GOT3 (cell line): ENCODE data around the gene RIN3.

ENCODE experiments used
- DNase-seq: peaks from one replicate; lab custom pipeline; 2025; ENCODE audit warnings: mixed read lengths; lab: John Stamatoyannopoulos, UW

RIN3 gene

DNA sequence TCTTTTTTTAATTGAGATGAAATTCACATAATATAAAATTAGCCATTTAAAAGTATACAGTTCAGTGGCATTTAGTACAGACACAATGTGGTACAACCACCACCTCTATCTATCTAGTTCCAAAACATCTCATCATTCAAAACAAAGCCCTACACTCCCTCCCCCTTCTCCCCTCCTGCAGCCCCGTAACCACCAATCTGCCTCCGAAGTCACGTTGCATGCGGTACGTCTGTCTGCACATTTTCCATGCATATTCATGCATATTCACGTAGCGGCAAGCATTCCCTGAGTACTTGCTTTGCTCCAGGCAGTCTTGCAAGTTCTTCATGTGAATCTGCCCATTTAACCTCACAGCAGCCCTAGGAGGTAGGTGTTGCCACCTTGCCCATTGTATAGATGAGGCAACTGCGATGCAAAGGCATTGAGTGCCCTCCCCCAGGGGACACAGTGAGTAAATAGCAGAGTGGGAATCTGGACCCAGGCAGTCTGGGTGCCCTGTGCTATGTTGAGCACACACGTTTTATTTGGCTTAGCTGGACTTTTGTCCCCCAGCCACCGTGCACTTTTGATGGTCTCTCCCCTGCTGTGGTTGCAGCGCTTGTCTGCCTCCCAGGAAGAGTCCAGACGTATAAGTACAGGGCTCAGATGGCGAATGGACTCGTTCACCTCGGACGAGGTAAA is 43.4 kb downstream of the RIN3 start:
- no peak for DNase-seq

DNA sequence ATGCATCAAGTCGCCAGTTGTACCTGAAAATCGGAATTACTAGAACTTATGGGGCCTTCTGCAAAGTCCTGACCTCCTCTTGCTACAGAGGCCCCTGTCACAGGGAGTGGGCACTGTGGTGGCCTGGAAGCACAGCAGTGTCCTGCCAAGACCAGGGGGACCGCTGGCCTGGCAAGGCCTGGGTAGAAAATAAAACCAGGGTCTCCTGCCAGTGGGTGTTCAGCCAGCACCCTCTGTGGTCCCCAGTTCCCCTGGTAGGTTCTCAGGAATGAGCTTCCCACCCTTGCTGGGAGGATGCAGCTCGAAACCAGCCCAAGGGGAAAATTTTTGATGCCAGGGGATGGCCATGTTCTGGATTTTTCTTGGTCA is 43.9 kb downstream of the RIN3 start:
- no peak for DNase-seq

GRCh38 chr14:92558319-92558718 is 44.7 kb downstream of the RIN3 start:
- no peak for DNase-seq

GRCh38 chr14:92559486-92559885 is 45.9 kb downstream of the RIN3 start:
- no peak for DNase-seq

- DNase-seq = no peak
Observed at GRCh38 chr14:92560106-92560865, 46.7 kb downstream of the RIN3 start.

DNA sequence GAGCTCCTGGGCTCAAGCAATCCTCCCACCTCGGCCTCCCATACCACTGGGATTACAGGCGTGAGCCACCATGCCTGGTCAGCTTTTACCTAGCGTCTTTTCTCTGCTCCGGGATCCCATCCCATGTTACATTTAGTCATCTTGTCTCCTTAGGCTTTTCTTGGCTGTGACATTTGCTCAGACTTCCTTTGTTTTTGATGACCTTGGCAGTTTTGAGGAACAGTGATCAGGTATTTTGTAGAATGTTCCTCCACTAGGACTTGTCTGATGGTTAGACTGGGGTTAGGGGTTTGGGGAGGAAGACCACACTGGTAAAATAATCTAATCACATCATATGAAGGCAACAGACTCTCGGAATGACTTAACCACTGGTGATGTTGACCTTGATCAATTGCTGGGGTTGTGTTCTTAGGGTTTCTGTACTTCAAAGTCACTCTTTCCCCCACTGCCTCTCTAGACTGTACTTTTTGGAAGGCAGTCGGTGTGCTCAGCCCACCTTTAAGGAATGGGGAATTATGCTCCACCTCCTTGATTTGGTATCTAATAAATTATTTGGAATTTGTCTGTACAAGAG is 48.4 kb downstream of the RIN3 start:
- no peak for DNase-seq

- DNase-seq = no peak
Observed at GRCh38 chr14:92563359-92563758, 49.8 kb downstream of the RIN3 start.

DNA sequence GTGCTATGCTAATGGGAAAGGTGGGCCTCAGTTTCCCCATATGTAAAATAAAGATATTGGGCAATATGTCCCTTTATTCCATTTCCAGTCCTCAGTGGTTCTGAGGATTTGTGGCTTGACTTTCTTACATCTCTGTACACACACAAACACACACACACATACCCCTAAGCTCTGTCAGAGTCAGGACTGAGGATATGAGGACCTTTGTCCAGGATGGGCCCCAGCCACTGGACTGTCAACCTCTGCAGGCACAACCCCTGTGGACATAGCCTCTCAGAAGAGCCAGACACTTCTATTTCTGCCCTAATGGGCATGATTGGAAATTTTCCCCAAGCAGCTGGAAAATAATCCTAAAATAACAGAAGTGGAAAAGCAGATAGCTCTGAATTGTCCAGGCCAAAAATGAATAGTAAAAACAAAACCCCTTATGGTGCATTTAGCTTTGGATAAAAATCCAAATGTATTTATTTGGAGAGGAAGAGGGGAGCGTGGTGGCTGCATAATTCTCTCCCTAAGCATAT is 50.2 kb downstream of the RIN3 start:
- no peak for DNase-seq

DNA sequence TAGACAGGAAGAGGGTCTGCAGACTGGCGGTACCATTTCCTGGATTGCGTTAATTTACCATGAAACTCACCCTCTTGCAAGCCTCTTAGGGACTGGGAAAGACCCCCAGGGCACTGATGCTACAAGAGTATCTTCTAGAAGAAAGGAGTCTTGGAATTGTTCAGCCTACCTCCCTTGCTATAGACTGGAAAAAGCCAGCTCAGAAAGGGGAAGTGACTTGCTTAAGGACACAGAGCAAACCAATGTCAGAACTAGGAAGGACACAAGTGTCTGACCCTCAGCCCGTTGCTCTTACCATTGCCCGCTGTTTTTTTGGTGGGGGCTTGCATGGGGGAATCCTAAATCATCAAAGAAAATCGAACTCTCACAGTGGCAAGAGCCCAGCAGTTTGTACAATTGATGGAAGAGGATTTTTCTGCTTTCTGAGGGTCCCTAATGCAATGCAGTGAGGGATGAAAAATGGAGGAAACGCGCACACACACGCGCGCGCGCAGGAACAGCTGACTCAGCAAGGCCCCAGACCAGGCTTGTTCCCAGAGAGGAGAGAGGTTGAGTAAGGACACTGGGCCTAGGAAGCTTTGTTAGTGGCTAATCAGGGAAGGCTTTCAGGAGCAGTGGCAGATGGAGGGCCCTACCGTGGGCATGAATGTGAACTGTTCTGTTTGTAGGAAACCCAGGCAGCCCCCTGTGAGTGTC is 50.9 kb downstream of the RIN3 start:
- no peak for DNase-seq

- DNase-seq = no peak
Observed at GRCh38 chr14:92565040-92565717, 51.6 kb downstream of the RIN3 start.

DNA sequence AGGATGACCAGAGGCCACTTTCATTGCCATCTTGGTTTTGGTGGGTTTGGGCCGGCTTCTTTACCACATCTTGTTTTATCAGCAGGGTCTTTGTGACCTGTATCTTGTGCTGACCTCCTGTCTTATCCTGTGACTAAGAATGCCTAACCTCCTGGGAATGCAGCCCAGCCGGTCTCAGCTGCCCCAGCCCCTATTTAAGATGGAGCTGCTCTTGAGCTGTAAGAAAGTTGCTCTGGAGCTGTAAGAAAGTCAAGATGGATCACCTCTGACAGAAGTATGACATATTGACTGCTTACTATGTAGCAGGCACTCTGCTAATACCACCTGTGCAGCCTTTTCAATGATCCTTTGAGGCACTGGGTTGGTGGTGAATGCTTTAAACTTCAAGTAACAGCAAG is 52.1 kb downstream of the RIN3 start:
- no peak for DNase-seq

DNA sequence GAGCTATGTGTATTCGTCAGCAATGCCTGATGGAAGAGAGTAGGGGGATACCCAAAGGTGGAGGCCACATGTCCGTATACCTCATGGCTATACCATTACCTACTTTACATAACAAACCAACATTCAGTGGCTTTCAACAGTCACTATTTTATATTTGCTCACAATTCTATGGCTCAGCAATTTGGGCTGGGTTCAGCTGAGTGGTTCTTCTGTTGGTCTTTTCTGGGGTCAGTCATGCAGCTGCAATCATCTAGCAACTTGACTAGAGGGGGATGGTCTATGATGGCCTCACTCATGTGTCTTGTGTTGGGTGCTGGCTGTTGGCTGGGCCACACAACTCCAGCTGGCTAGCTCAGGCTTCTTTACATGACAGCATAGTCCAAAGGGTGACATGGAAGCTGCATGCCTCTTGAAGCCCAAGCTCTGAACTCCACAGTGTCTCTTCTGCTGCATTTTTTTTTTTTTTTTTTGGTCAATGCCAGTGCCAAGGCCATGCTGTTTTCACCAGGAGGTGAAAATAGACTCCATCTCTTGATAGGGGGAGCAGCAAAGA is 53.7 kb downstream of the RIN3 start:
- no peak for DNase-seq

- no peak for DNase-seq
Observed at GRCh38 chr14:92568621-92569479, 55.3 kb downstream of the RIN3 start.

DNA sequence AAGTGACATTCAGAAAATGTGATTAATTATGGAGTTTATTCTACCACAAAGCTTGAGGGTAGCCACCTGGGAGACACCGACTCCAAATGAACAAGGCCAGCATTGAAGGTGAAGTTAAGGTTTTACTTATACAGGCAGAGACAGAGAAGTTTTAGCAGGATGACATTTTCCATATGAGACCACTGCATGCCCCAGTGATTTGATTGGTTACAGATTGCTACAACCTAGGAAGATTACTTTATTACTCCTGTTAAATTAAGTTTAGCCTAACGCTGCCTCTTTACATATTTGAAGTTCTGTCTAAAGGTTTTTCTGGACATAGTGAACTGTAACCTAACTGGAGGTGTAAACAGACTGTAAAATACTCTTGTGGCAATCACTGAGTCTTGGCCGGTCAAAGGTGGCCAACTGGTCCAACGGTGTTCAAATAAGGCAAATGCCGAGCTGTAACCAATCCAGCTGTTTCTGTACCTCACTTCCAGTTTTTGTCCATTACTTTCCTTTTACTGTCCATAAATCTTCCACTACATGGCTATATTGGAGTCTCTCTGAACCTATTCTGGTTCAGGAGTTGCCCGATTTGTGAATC is 57.2 kb downstream of the RIN3 start:
- no peak for DNase-seq

DNA sequence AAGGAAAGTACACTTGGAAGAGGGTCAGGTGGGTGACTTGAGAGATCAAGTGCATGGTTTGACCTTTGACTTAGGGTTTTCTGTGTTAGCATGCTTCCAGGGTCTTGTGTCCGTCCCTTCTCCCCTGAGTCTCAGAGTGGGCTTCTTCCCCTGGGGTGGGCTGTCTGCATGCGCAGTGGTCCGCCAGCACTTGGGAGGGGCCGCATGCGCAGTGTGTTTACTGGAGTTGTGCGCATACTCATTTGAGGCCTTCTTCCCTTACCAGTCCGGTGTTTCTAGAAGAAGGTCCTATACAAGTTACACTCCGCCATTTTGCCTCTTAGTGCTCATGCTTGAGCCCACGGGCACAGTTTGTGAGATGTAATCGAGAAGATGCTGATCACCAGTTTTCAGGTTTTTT is 58.5 kb downstream of the RIN3 start:
- no peak for DNase-seq

GRCh38 chr14:92573761-92574498 is 60.3 kb downstream of the RIN3 start:
- no peak for DNase-seq

GRCh38 chr14:92575061-92575747 is 61.6 kb downstream of the RIN3 start:
- no peak for DNase-seq

DNA sequence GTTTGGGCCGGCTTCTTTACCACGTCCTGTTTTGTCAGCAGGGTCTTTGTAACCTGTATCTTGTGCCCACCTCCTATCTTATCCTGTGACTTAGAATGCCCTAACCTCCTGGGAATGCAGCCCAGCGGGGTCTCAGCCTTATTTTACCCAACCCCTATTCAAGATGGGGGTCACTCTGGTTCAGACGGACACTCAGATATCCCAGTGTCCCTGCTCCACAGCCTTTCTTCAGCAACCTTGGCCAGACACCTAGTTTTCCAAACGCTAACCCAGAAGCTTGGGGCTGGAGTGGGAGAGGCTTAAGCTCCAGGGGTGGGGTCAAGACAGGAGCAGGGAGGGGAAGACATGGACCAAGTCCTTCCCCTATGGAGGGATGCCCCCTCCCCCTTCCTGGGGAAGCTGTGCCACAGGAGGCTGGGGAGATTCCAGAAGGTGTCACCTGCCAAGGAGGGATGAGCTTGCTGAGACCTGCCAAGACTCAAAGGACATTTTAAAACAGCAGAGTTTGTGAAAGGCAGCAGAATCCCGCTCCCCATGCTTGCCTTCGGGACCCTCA is 62.2 kb downstream of the RIN3 start:
- no peak for DNase-seq

- DNase-seq = no peak
Observed at GRCh38 chr14:92577321-92577742, 63.8 kb downstream of the RIN3 start.
